HG03064 (cell line): ENCODE results near the gene SLC9A1.

Experiments
- ATAC-seq: cut with Tn5 transposase; IDR thresholded peaks from one replicate; pipeline ENCODE4 v1.9.1; 2021; ENCODE audit warnings: low read depth; ENCODE audit not compliant: unreplicated experiment

Gene SLC9A1

DNA sequence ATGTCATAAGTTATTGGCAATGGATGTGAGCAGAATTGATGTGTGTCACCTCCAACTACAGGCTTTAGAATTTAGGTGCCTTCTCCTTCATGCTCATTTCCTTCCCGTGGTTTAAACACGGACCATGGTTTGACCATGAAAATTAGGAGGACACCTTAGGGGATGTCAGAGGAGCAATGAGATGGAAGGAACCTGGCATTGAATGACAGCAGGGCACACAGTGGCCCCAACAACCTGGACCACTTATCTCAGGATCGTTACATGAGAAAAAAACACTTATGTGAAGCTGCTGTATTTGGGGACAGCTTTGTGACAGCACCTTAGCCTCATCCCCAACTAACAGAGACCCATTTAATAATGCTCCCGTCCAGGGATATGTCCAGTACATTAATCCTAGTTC is 70.8 kb downstream of the SLC9A1 start:
- ATAC-seq = no peak

GRCh38 chr1:27077968-27078367 is 77.0 kb downstream of the SLC9A1 start:
- no peak for ATAC-seq

DNA sequence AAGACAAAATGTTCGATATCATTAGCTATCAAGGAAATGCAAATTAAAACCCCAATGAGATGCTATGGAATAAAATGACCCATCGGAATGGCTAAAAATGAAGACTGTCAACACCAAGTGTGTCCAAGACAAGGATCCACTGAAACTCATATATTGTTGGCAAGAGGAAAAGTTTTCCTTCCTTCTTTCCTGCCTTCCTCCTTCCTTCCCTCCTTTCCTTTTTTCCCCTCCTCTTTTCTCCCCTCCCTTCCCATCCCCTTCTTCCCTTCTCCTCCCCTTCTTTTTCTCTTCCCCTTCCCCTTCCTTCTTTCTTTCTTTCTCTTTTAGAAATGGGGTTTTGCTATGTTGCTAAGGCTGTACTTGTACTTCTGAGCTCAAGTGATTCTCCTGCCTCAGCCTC is 78.1 kb downstream of the SLC9A1 start:
- ATAC-seq = no peak

DNA sequence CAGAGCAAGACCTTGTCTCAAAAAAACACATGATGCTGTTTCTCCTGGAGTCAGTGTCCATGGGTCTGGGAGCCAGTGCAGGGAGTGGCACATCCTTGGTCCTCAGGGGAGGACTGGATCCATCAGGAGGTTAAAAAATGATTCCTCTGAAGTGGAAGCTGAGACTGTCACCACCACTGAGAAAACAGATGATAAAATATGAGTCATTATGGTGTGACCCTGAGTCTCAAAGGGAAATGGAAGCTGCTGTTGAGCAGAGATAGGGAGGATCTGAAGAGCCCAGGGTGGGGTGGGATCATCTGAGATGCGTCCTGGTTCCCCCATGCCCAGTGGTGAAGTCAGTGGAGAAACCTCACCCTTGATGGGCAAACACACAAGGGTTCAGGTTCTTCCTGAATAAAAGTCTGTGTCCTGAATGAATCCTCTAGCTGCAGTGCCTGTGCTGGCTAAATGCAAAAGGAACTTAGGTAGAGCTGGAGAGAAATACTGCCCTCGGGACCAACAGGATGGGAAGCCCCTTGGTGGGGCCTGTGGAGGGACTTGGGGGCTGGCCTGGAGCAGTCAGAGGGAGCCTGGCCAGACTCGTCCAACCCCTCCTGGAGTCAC is 80.6 kb downstream of the SLC9A1 start:
- no peak for ATAC-seq

GRCh38 chr1:27071049-27071416 is 83.9 kb downstream of the SLC9A1 start:
- no peak for ATAC-seq

- ATAC-seq = no peak
Measured at GRCh38 chr1:27070390-27071048, 84.4 kb downstream of the SLC9A1 start.

GRCh38 chr1:27068922-27069321 is 86.0 kb downstream of the SLC9A1 start:
- ATAC-seq = no peak

DNA sequence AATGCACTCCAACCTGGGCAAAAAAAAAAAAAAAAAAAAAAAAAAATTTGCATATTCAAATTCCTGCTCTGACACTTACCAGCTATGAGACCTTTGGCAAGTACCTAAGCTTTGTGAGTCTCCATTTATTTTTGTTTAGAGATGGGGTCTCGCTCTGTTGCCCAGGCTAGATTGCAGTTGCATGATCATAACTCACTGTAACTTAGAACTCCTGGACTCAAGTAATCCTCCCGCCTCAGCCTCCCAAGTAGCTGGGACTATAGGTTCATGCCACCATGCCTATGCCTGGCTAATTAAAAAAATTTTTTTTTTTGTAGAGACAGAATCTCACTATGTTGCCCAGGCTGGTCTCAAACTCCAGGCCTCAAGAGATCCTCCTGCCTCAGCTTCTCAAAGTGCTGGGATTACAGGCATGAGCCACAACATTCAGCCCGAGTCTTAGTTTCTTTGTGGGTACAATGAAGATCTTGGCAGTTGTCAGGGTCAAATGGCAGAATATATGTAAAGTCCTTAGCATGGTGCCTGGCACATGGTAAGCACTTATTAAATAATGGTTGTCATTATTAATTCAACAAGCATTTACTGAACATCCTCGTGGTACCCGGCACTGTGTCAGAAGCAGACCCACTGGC is 88.8 kb downstream of the SLC9A1 start:
- ATAC-seq = no peak

DNA sequence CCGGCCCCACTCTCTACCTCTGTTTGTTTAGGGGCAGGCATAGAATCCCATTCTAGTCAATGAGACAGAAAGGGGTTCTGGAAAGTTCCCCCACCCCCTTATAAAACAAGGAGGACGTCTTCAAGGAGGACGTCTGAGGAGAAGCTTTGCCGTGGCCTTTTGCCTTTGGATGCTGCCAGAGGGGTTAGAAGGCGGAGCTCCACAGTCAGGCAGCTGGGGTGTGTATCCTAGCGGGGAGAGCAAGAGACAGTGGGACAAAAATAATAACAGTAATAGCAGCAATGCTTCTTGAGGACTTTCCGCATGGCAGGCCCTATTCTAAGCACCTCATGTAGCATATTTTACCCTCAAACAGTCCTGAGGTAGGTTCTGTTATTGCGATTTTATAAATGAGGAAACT is 94.0 kb downstream of the SLC9A1 start:
- no peak for ATAC-seq

- ATAC-seq = no peak
Measured at GRCh38 chr1:27058966-27059669, 95.8 kb downstream of the SLC9A1 start.

- no peak for ATAC-seq
Measured at GRCh38 chr1:27057801-27058625, 96.9 kb downstream of the SLC9A1 start.

- ATAC-seq = no peak
Measured at GRCh38 chr1:27057389-27057788, 97.5 kb downstream of the SLC9A1 start.

GRCh38 chr1:27053977-27054753 is 100.8 kb downstream of the SLC9A1 start:
- ATAC-seq = no peak

GRCh38 chr1:27052527-27052926 is 102.4 kb downstream of the SLC9A1 start:
- ATAC-seq = no peak

- no peak for ATAC-seq
Measured at GRCh38 chr1:27049607-27050006, 105.3 kb downstream of the SLC9A1 start.

- no peak for ATAC-seq
Measured at GRCh38 chr1:27049100-27049499, 105.8 kb downstream of the SLC9A1 start.
